B cell (primary cell): Measurements from ENCODE around the gene SUGCT. TPM values are rescaled to one million over a fixed set of nuclear protein-coding genes. Genes with fewer than 3 reads are reported as not detected.

ENCODE experiments used
- ATAC-seq: fragments of 200-7000 bp; cut with Tn5 transposase; one replicate; pipeline ENCODE4 v1.10.0; 2021; ENCODE audit warnings: low read depth, mild to moderate bottlenecking, moderate number of reproducible peaks, moderate library complexity
- CTCF ChIA-PET: fragments of 350-600 bp; sonication (Branson Sonifier 250); formaldehyde crosslinking; loops from one replicate; lab custom pipeline; 2021; ENCODE audit warnings: antibody characterized with exemption, inconsistent platforms; lab: Charles Lee
- POLR2A ChIA-PET: fragments of 350-600 bp; sonication (Branson Sonifier 250); formaldehyde crosslinking; loops from one replicate; lab custom pipeline; 2021; ENCODE audit warnings: antibody characterized with exemption; lab: Charles Lee
- DNase-seq: peaks from one replicate; pipeline ENCODE4 v3.0.0; 2013
- H2AFZ ChIP-seq: 2 replicates; pipeline ENCODE4 v1.6.1; 2012; ENCODE audit warnings: mild to moderate bottlenecking, low read depth, low read length; ENCODE audit not compliant: insufficient read depth, poor library complexity, severe bottlenecking
- H3K27ac ChIP-seq, 2 donors: 1 replicate in 1 of 2; 2 replicates in 1 of 2; pipeline ENCODE4 v1.5.1; 2012 to 2013; ENCODE audit warnings: low read length in 2 of 2, mild to moderate bottlenecking in 2 of 2, moderate library complexity in 1 of 2
- H3K27me3 ChIP-seq, 4 experiments: fragments of 200-600 bp in 1 of 4; sonication (generic) in 1 of 4; replicated peaks in 1 of 4; 1 replicate in 2 of 4; 2 replicates in 2 of 4; pipeline versions ENCODE4 v1.6.1 to v1.7.0; 2013 to 2016; ENCODE audit warnings: low read length in 3 of 4, mild to moderate bottlenecking in 2 of 4, mixed read lengths in 1 of 4, moderate library complexity in 1 of 4; ENCODE audit not compliant: insufficient read depth in 4 of 4, control insufficient read depth in 3 of 4; ENCODE audit errors: control extremely low read depth in 1 of 4
- H3K36me3 ChIP-seq, 2 experiments: replicated peaks in 1 of 2; 1 replicate in 1 of 2; 2 replicates in 1 of 2; pipeline versions ENCODE4 v1.6.1 to v1.7.1; 2013; ENCODE audit warnings: low read length in 1 of 2; ENCODE audit not compliant: insufficient read depth in 2 of 2, control insufficient read depth in 1 of 2; ENCODE audit errors: control extremely low read depth in 1 of 2, extremely low read depth in 1 of 2
- H3K4me1 ChIP-seq, 2 donors: fragments of 200-600 bp in 1 of 2; sonication (generic) in 1 of 2; 1 replicate in 1 of 2; 2 replicates in 1 of 2; pipeline versions ENCODE4 v1.5.1 to v1.6.1; 2013 to 2017; ENCODE audit warnings: low read length in 2 of 2; ENCODE audit not compliant: control insufficient read depth in 2 of 2, insufficient read depth in 2 of 2
- H3K4me2 ChIP-seq: replicated peaks from 2 replicates; pipeline ENCODE3; 2012; ENCODE audit warnings: mild to moderate bottlenecking, low read depth, low read length; ENCODE audit not compliant: poor library complexity, severe bottlenecking
- H3K4me3 ChIP-seq, 5 experiments: fragments of 200-600 bp in 1 of 5; sonication (generic) in 1 of 5; 1 replicate in 3 of 5; 2 replicates in 2 of 5; pipeline versions ENCODE4 v1.5.1 to v1.7.0; 2011 to 2016; ENCODE audit warnings: low read length in 4 of 5, mild to moderate bottlenecking in 4 of 5, low read depth in 2 of 5, control low read depth in 1 of 5, moderate library complexity in 1 of 5; ENCODE audit not compliant: insufficient read depth in 1 of 5; ENCODE audit errors: control extremely low read depth in 1 of 5, extremely low read depth in 1 of 5
- H3K79me2 ChIP-seq: fragments of 200-600 bp; sonication (generic); one replicate; pipeline ENCODE4 v1.6.0; 2016; ENCODE audit warnings: low read length; ENCODE audit not compliant: control insufficient read depth, insufficient read depth
- H3K9ac ChIP-seq: fragments of 200-600 bp; sonication (generic); 2 replicates; pipeline ENCODE4 v1.6.1; 2017; ENCODE audit warnings: mild to moderate bottlenecking, low read length, moderate library complexity
- H3K9me3 ChIP-seq, 3 donors: one replicate each; pipeline versions ENCODE4 v1.6.1 to v1.7.1; 2013; ENCODE audit warnings: low read length in 2 of 3; ENCODE audit not compliant: control insufficient read depth in 2 of 3, insufficient read depth in 1 of 3; ENCODE audit errors: control extremely low read depth in 1 of 3
- H4K20me1 ChIP-seq: 2 replicates; pipeline ENCODE4 v1.6.0; 2012; ENCODE audit warnings: mild to moderate bottlenecking, low read length; ENCODE audit not compliant: insufficient read depth, control insufficient read depth, poor library complexity, severe bottlenecking
- H3K27ac Mint-ChIP-seq: one replicate; pipeline ENCODE4 v1.8.0; 2021; ENCODE audit warnings: mixed read lengths
- H3K27me3 Mint-ChIP-seq: one replicate; pipeline ENCODE4 v1.8.0; 2021; ENCODE audit warnings: mixed read lengths
- H3K4me1 Mint-ChIP-seq: one replicate; pipeline ENCODE4 v1.8.0; 2021; ENCODE audit warnings: mixed read lengths
- H3K4me3 Mint-ChIP-seq: one replicate; pipeline ENCODE4 v1.8.0; 2021; ENCODE audit warnings: mixed read lengths
- H3K9me3 Mint-ChIP-seq: one replicate; pipeline ENCODE4 v1.8.0; 2022; ENCODE audit warnings: mixed read lengths; ENCODE audit not compliant: insufficient read depth
- CTCF ChIP-seq: fragments of 200-600 bp; IDR thresholded peaks from one replicate; pipeline ENCODE4 v1.8.0; 2022; ENCODE audit warnings: antibody characterized with exemption, mild to moderate bottlenecking
- EZH2 ChIP-seq: IDR thresholded peaks from 2 replicates; pipeline ENCODE4 v1.6.1; 2012; ENCODE audit warnings: borderline replicate concordance, low read depth, mild to moderate bottlenecking, moderate library complexity, low read length; ENCODE audit not compliant: insufficient read depth, poor library complexity, severe bottlenecking
- WGBS: methylation state at CpG from one replicate; pipeline ENCODE4 v1.1.5; 2013; ENCODE audit warnings: missing lambda C conversion rate; ENCODE audit not compliant: insufficient coverage; 5-methylcytosine and 5-hydroxymethylcytosine counted together
- intact Hi-C: fragments of 100-400 bp; cut with micrococcal nuclease; formaldehyde crosslinking; loops from one replicate; pipeline ENCODE4 v1.10.0; 2022
- polyA plus RNA-seq: library from polyadenylated mRNA; depleted of rRNA; stranded (reverse); fragments of >200 nt; gene quantifications from 2 replicates; pipeline ENCODE4 v1.2.3, GENCODE V29; 2012
- total RNA-seq, 2 donors: library from RNA; stranded (reverse); fragments of 120-200 nt in 1 of 2; gene quantifications; 1 replicate in 1 of 2; 2 replicates in 1 of 2; pipeline versions ENCODE4 v1.2.3 to v1.2.4, GENCODE V29; 2013 to 2022

The SUGCT gene
- total and polyA plus RNA-seq, 2 donors (not counting 1 experiment from before 2014, with no cell fraction given) = 0.19 to 0.86 TPM

- intact Hi-C loops = no loop called here
- H3K79me2 ChIP-seq = no peaks in the 10 kb centered on the region
- H3K4me1 ChIP-seq = no peaks in the 10 kb centered on the region
- H3K4me3 ChIP-seq = no peak overlapping the region
- Mint-ChIP-seq H3K9me3 (no peaks in the 10 kb centered on the region), H3K27ac (no peak overlapping the region), H3K4me3 (no peak overlapping the region), H3K27me3 (no peaks in the 10 kb centered on the region), H3K4me1 (no peaks in the 10 kb centered on the region)
- H3K27ac ChIP-seq = no peak overlapping the region
- no peak overlapping the region for H3K9ac ChIP-seq
- H2AFZ ChIP-seq = no peak overlapping the region
- TF ChIP-seq CTCF = no peak
- no peak for TF ChIP-seq EZH2
- no peaks in the 10 kb centered on the region for H4K20me1 ChIP-seq
- no peak overlapping the region for H3K4me2 ChIP-seq
- H3K36me3 ChIP-seq = no peaks in the 10 kb centered on the region
- H3K9me3 ChIP-seq = peaks cover 0 to 3% (median 0%) of the 10 kb centered on the region in 3 donors
- 100% methylated on average over 1 of the region's 1 CpG for WGBS
- ChIA-PET CTCF (no interaction called here), POLR2A (no interaction called here)
- no peak for ATAC-seq
- no peaks in the 10 kb centered on the region for H3K27me3 ChIP-seq
- no peak for DNase-seq
Measured at GRCh38 chr7:40394400-40394799, 259.6 kb downstream of the SUGCT start.

GRCh38 chr7:40400525-40400924 is 265.7 kb downstream of the SUGCT start:
- CTCF ChIA-PET = no interaction called here
- Histone ChIP-seq H3K4me3 (no peak overlapping the region), H3K36me3 (no peaks in the 10 kb centered on the region), H3K9me3 (no peaks in the 10 kb centered on the region), H3K4me2 (no peak overlapping the region), H2AFZ (no peak overlapping the region), H3K27ac (no peak overlapping the region), H3K4me1 (no peaks in the 10 kb centered on the region), H4K20me1 (no peaks in the 10 kb centered on the region), H3K79me2 (no peaks in the 10 kb centered on the region), H3K9ac (no peak overlapping the region), H3K27me3 (no peaks in the 10 kb centered on the region)
- H3K4me3 Mint-ChIP-seq = no peak overlapping the region
- intact Hi-C loops = no loop called here
- TF ChIP-seq EZH2 (no peak), CTCF (no peak)
- ATAC-seq (no peak), DNase-seq (no peak)
- H3K27me3 Mint-ChIP-seq = no peaks in the 10 kb centered on the region
- H3K27ac Mint-ChIP-seq = no peak overlapping the region
- WGBS = 100% methylated on average over 1 of the region's 4 CpGs
- no peaks in the 10 kb centered on the region for H3K4me1 Mint-ChIP-seq
- POLR2A ChIA-PET = no interaction called here
- no peaks in the 10 kb centered on the region for H3K9me3 Mint-ChIP-seq
